ENCODE measurements around the gene SLC9B1. TPM values are rescaled to one million over a fixed set of nuclear protein-coding genes. Genes with fewer than 3 reads are reported as not detected.

The SLC9B1 gene
- total and polyA plus RNA-seq, 2 of the 8 experiments (the other 6 are each of a cell fraction or from before 2014, with no cell fraction given), result 0.08 to 0.19 TPM

- Histone ChIP-seq H3K23me2 (ENCODE audit: low read depth, low read length) (no peaks in the 10 kb centered on the region; the same call in 1 of the 2 replicates), H3K23ac (ENCODE audit: insufficient read length) (no peak overlapping the region), H4K20me1 (replicated peaks in 1 of 2; ENCODE audit: control insufficient read depth in 1 of 2, insufficient read depth in 2 of 2, low read length in 2 of 2) (no peaks in the 10 kb centered on the region), H4K5ac (ENCODE audit: insufficient read length, low read depth, low read length) (no peak overlapping the region), H3K79me2 (ENCODE audit: control insufficient read depth in 1 of 2, insufficient read depth in 2 of 2, low read length in 2 of 2) (no peaks in the 10 kb centered on the region), H3K4me1 (replicated peaks in 1 of 4; ENCODE audit: control insufficient read depth in 3 of 4, insufficient read depth in 4 of 4, low read length in 3 of 4) (no peaks in the 10 kb centered on the region), H2BK12ac (ENCODE audit: low read depth, low read length) (no peak overlapping the region), H3K9ac (replicated peaks in 1 of 4; ENCODE audit: extremely low read depth in 1 of 4, low read depth in 3 of 4, low read length in 3 of 4) (no peak overlapping the region), H3K9me3 (ENCODE audit: insufficient read depth in 2 of 2, low read depth in 1 of 2, low read length in 1 of 2) (no peaks in the 10 kb centered on the region), H2AFZ (ENCODE audit: low read length) (no peak overlapping the region), H2BK120ac (replicated peaks; ENCODE audit: low read depth, low read length) (no peak overlapping the region), H3K27me3 (replicated peaks in 1 of 4; ENCODE audit: control insufficient read depth in 3 of 4, extremely low read depth in 1 of 4, insufficient read depth in 3 of 4, low read length in 3 of 4) (no peaks in the 10 kb centered on the region), H2AK5ac (ENCODE audit: low read depth, low read length) (no peak overlapping the region), H2BK15ac (ENCODE audit: low read length) (no peak overlapping the region), H3K27ac (ENCODE audit: low read depth, low read length) (no peak overlapping the region), H4K91ac (replicated peaks; ENCODE audit: insufficient read length, low read length) (no peak overlapping the region), H4K8ac (ENCODE audit: extremely low read depth, insufficient read depth, low read length) (no peak overlapping the region), H3K4ac (replicated peaks; ENCODE audit: insufficient read length, low read depth, low read length) (no peak overlapping the region), H3K4me2 (ENCODE audit: insufficient read depth in 1 of 2, low read depth in 2 of 2, low read length in 2 of 2) (no peak overlapping the region), H3K4me3 (ENCODE audit: extremely low read depth in 1 of 4, insufficient read depth in 2 of 4, low read depth in 3 of 4, low read length in 4 of 4) (no peak overlapping the region), H3K18ac (ENCODE audit: extremely low read depth, low read length) (no peak overlapping the region), H2BK5ac (ENCODE audit: low read depth, low read length) (no peak overlapping the region), H3K14ac (ENCODE audit: insufficient read length) (no peak overlapping the region), H3K56ac (replicated peaks; ENCODE audit: insufficient read length, low read depth, low read length) (no peak overlapping the region), H2BK20ac (ENCODE audit: low read length) (no peak overlapping the region), H3K36me3 (ENCODE audit: control insufficient read depth in 2 of 4, insufficient read depth in 4 of 4, low read length in 3 of 4) (no peaks in the 10 kb centered on the region), H3K79me1 (ENCODE audit: low read depth, low read length) (no peaks in the 10 kb centered on the region)
- ChIA-PET CTCF (ENCODE audit: partially characterized antibody) (no interaction called here), POLR2A (ENCODE audit: partially characterized antibody) (no interaction called here)
- FAIRE-seq (no peak), DNase-seq (ENCODE audit: low read depth in 1 of 2, low spot score in 2 of 2) (no peak)
- 85% methylated on average over 2 of the region's 2 CpGs; no CpG with 5 or more reads in 1 of the 2 experiments for WGBS, 2 experiments (ENCODE audit: extremely low coverage in 1 of 2, insufficient coverage in 1 of 2, insufficient read length in 1 of 2, insufficient replicate concordance in 2 of 2, low coverage in 1 of 2, low lambda C conversion rate in 2 of 2, missing lambda C conversion rate in 1 of 2)
- TF ChIP-seq EGR1 (IDR thresholded peaks at IDR 0.05; ENCODE audit: borderline replicate concordance, low read depth, low read length) (no peak), CEBPB (IDR thresholded peaks at IDR 0.05; ENCODE audit: low read depth, low read length) (no peak), CREB1 (IDR thresholded peaks at IDR 0.05) (no peak), RBBP5 (IDR thresholded peaks at IDR 0.05; ENCODE audit: borderline replicate concordance, low read depth, low read length) (no peak), GTF2F1 (IDR thresholded peaks at IDR 0.05; ENCODE audit: borderline replicate concordance, low read depth, low read length) (no peak), RXRA (IDR thresholded peaks at IDR 0.05; ENCODE audit: insufficient read depth, low read depth, low read length) (no peak), ZNF274 (IDR thresholded peaks at IDR 0.05; ENCODE audit: borderline replicate concordance, extremely low read depth, low read length) (no peak), CTBP2 (IDR thresholded peaks at IDR 0.05; ENCODE audit: borderline replicate concordance, insufficient read depth, insufficient read length, low read length) (no peak), SRF (IDR thresholded peaks at IDR 0.05; ENCODE audit: low read depth, low read length) (no peak), RNF2 (IDR thresholded peaks at IDR 0.05; ENCODE audit: borderline replicate concordance, low read depth, low read length, missing control alignments, poor library complexity, severe bottlenecking) (no peak), TCF12 (IDR thresholded peaks at IDR 0.05; ENCODE audit: low read depth, low read length) (no peak)
Observed at GRCh38 chr4:103067841-103068547, 48.5 kb upstream of the SLC9B1 start.

Measured in H1 (cell line).